Smooth muscle cell (in vitro differentiated cells): ENCODE measurements around the gene NR2F2. TPM values are rescaled to one million over a fixed set of nuclear protein-coding genes. Genes with fewer than 3 reads are reported as not detected.

Experiments used
- DNase-seq: peaks from one replicate; lab custom pipeline; 2025; ENCODE audit not compliant: unreplicated experiment; lab: John Stamatoyannopoulos, UW
- H2AFZ ChIP-seq: fragments of 200-600 bp; sonication (generic); 2 replicates; pipeline ENCODE4 v1.6.0; 2016; ENCODE audit warnings: antibody characterized with exemption, low read depth, mild to moderate bottlenecking
- H3F3A ChIP-seq: fragments of 200-600 bp; sonication (generic); 2 replicates; pipeline ENCODE4 v1.6.0; 2017; ENCODE audit warnings: antibody characterized with exemption, low read depth
- H3K27ac ChIP-seq: fragments of 200-600 bp; sonication (generic); 2 replicates; pipeline ENCODE4 v1.5.1; 2016; ENCODE audit warnings: low read depth, mild to moderate bottlenecking
- H3K27me3 ChIP-seq: fragments of 200-600 bp; sonication (generic); 2 replicates; pipeline ENCODE4 v1.6.1; 2016; ENCODE audit warnings: low read depth, mild to moderate bottlenecking
- H3K36me3 ChIP-seq: fragments of 200-600 bp; sonication (generic); 2 replicates; pipeline ENCODE4 v1.5.1; 2016; ENCODE audit warnings: low read depth
- H3K4me1 ChIP-seq: fragments of 200-600 bp; sonication (generic); 2 replicates; pipeline ENCODE4 v1.5.1; 2016; ENCODE audit warnings: low read depth
- H3K4me2 ChIP-seq: fragments of 200-600 bp; sonication (generic); 2 replicates; pipeline ENCODE4 v1.6.0; 2016; ENCODE audit warnings: mild to moderate bottlenecking
- H3K4me3 ChIP-seq: fragments of 200-600 bp; sonication (generic); 2 replicates; pipeline ENCODE4 v1.5.1; 2016; ENCODE audit warnings: mild to moderate bottlenecking
- H3K79me2 ChIP-seq: fragments of 200-600 bp; sonication (generic); 2 replicates; pipeline ENCODE4 v1.6.0; 2016; ENCODE audit warnings: low read depth, mild to moderate bottlenecking
- H3K9ac ChIP-seq: fragments of 200-600 bp; sonication (generic); 2 replicates; pipeline ENCODE4 v1.6.0; 2016; ENCODE audit warnings: low read depth
- H3K9me3 ChIP-seq: fragments of 200-600 bp; sonication (generic); replicated peaks from 2 replicates; pipeline ENCODE4 v1.5.1; 2016; ENCODE audit warnings: low read depth
- H4K20me1 ChIP-seq: fragments of 200-600 bp; sonication (generic); 2 replicates; pipeline ENCODE4 v1.6.0; 2016; ENCODE audit warnings: low read depth
- WGBS: methylation state at CpG from one replicate; pipeline ENCODE4 v1.1.7; 2016; ENCODE audit warnings: low lambda C conversion rate; 5-methylcytosine and 5-hydroxymethylcytosine counted together
- polyA plus RNA-seq: library from polyadenylated mRNA; unstranded; fragments of >200 nt; fragmentation: Nextera tagmentation; extraction: Ambion mirVana; gene quantifications from 2 replicates; pipeline ENCODE4 v1.2.1, GENCODE V29; 2016
- total RNA-seq: library from RNA; depleted of rRNA; stranded (reverse); fragments of >200 nt; gene quantifications from 2 replicates; pipeline ENCODE4 v1.2.3, GENCODE V29; 2014
- TF ChIP-seq, protein P1 (sequence below): fragments of 200-600 bp; sonication (generic); IDR thresholded peaks from 2 replicates; pipeline ENCODE4 v1.5.1; 2017; ENCODE audit warnings: borderline replicate concordance, mild to moderate bottlenecking, antibody characterized with exemption; ENCODE audit not compliant: insufficient read depth, poor library complexity, severe bottlenecking

NR2F2 gene
- total and polyA plus RNA-seq, 2 experiments from 2014 or later = 4.7 to 9.8 TPM

DNA sequence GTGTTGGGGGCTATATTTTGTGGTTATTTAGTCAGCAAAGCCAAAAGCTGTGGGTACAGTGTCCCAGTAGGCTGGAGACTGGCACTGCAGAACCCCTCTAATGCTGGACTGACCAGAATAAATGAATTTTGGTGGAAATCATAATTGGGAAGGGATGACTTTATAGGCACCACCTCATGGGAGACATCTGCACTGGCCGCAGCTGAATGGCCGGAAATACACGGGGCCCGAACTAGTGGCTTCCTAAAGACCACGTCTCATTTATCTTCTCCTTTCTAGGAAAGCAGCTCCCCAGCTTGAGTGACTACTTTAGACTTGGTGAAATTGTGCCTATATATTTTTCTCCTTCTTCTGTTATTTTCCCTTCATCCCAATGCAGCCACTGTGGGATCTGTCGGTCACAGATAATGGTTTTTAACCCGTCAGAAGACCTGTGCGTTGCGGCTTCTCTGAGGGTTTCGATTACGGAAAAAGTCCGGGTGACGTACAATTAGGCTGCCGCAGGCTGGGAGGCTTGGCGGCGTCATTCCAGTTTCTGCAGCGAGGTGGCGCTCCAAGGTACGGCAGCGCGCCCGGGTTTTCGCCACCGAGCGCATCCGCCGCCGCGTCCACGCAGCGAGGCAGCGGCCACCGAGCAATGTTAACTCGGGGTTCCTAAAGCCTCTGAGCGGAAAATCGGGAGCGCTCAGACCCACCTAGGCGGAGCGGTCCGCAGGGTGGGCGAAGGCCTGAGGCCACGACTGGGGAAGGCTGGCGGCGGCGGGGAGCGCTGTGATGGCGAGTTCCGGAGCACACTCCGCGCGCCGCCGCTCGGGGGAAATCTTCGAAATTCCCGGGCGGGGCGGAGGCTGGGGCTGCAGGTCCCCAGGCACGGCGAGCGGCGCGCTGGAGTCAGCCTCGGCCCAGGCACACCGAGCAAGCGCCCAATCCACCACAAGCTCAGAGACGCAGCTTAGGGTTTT is 26.3 kb downstream of the NR2F2 start:
- Histone ChIP-seq H3K79me2 (no peaks in the 10 kb centered on the region), H3K4me3 (peak overlapping the region; percentile 50), H2AFZ (peak overlapping the region; percentile 33), H3K9ac (no peak overlapping the region), H3K9me3 (no peaks in the 10 kb centered on the region), H3K27ac (no peak overlapping the region), H3K27me3 (peaks cover 96% of the 10 kb centered on the region), H3K4me2 (peak overlapping the region; percentile 84), H3K4me1 (peaks cover 75% of the 10 kb centered on the region), H4K20me1 (peaks cover 10% of the 10 kb centered on the region), H3K36me3 (no peaks in the 10 kb centered on the region), H3F3A (no peaks in the 10 kb centered on the region)
- 2% methylated on average over 66 of the region's 67 CpGs for WGBS
- peak; percentile 58 for DNase-seq
- TF ChIP-seq, protein P1, sequence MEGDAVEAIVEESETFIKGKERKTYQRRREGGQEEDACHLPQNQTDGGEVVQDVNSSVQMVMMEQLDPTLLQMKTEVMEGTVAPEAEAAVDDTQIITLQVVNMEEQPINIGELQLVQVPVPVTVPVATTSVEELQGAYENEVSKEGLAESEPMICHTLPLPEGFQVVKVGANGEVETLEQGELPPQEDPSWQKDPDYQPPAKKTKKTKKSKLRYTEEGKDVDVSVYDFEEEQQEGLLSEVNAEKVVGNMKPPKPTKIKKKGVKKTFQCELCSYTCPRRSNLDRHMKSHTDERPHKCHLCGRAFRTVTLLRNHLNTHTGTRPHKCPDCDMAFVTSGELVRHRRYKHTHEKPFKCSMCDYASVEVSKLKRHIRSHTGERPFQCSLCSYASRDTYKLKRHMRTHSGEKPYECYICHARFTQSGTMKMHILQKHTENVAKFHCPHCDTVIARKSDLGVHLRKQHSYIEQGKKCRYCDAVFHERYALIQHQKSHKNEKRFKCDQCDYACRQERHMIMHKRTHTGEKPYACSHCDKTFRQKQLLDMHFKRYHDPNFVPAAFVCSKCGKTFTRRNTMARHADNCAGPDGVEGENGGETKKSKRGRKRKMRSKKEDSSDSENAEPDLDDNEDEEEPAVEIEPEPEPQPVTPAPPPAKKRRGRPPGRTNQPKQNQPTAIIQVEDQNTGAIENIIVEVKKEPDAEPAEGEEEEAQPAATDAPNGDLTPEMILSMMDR = peak; percentile 96

- Histone ChIP-seq H3K9me3 (no peaks in the 10 kb centered on the region), H3F3A (no peaks in the 10 kb centered on the region), H3K36me3 (no peaks in the 10 kb centered on the region), H3K4me3 (peak overlapping the region; percentile 50), H3K27ac (no peak overlapping the region), H3K4me2 (peak overlapping the region; percentile 84), H4K20me1 (no peaks in the 10 kb centered on the region), H3K79me2 (no peaks in the 10 kb centered on the region), H2AFZ (no peak overlapping the region), H3K9ac (no peak overlapping the region), H3K27me3 (peaks cover 96% of the 10 kb centered on the region), H3K4me1 (peaks cover 66% of the 10 kb centered on the region)
- TF ChIP-seq, protein P1 = no peak
- no peak for DNase-seq
- WGBS = 15% methylated on average over 31 of the region's 31 CpGs
Observed at GRCh38 chr15:96358001-96358801, 27.7 kb downstream of the NR2F2 start.

- peaks cover 72% of the 10 kb centered on the region for H3K4me1 ChIP-seq
- H3K4me2 ChIP-seq = peak overlapping the region; percentile 85
- H4K20me1 ChIP-seq = no peaks in the 10 kb centered on the region
- H3K27ac ChIP-seq = no peak overlapping the region
- no peaks in the 10 kb centered on the region for H3F3A ChIP-seq
- no peaks in the 10 kb centered on the region for H3K36me3 ChIP-seq
- WGBS = 11% methylated on average over 21 of the region's 21 CpGs
- no peak overlapping the region for H2AFZ ChIP-seq
- H3K9me3 ChIP-seq = no peaks in the 10 kb centered on the region
- H3K9ac ChIP-seq = no peak overlapping the region
- no peak overlapping the region for H3K4me3 ChIP-seq
- TF ChIP-seq, protein P1 = no peak
- no peak for DNase-seq
- H3K79me2 ChIP-seq = no peaks in the 10 kb centered on the region
- H3K27me3 ChIP-seq = peaks cover 96% of the 10 kb centered on the region
Observed at GRCh38 chr15:96358821-96359615, 28.5 kb downstream of the NR2F2 start.
